ENCODE data around the gene CPNE2.
"Not testable (repeated sequence)": the region's sequence is repeated elsewhere in the genome, so short reads cannot be mapped to it uniquely, and the experiment has no call there.

Gene CPNE2

GRCh38 chr16:57098188-57098841, 5.9 kb downstream of the CPNE2 start:
- DNase-seq (ENCODE audit: low read depth), result no peak
- no peak overlapping the region for H3K4me3 ChIP-seq (ENCODE audit: low read depth, low read length)
- TF ChIP-seq CTCF (conservative IDR thresholded peaks at IDR 0.05; ENCODE audit: low read depth, low read length), result no peak

GRCh38 chr16:57099965-57100364, 7.6 kb downstream of the CPNE2 start:
- not testable (repeated sequence) for DNase-seq (ENCODE audit: low read depth); H3K4me3 ChIP-seq (ENCODE audit: low read depth, low read length)

- DNase-seq (ENCODE audit: low read depth), result no peak
- TF ChIP-seq CTCF (conservative IDR thresholded peaks at IDR 0.05; ENCODE audit: low read depth, low read length), result no peak
- no peak overlapping the region for H3K4me3 ChIP-seq (ENCODE audit: low read depth, low read length)
Observed at GRCh38 chr16:57100445-57100844, 8.1 kb downstream of the CPNE2 start.

- TF ChIP-seq CTCF (conservative IDR thresholded peaks at IDR 0.05; ENCODE audit: low read depth, low read length), result no peak
- no peak for DNase-seq (ENCODE audit: low read depth)
- H3K4me3 ChIP-seq (ENCODE audit: low read depth, low read length), result no peak overlapping the region
Observed at GRCh38 chr16:57102888-57103851, 10.8 kb downstream of the CPNE2 start.

GRCh38 chr16:57104706-57105105, 12.3 kb downstream of the CPNE2 start:
- no peak for DNase-seq (ENCODE audit: low read depth)
- TF ChIP-seq CTCF (conservative IDR thresholded peaks at IDR 0.05; ENCODE audit: low read depth, low read length), result no peak
- H3K4me3 ChIP-seq (ENCODE audit: low read depth, low read length), result no peak overlapping the region

- no peak overlapping the region for H3K4me3 ChIP-seq (ENCODE audit: low read depth, low read length)
- DNase-seq (ENCODE audit: low read depth), result no peak
- no peak for TF ChIP-seq CTCF (conservative IDR thresholded peaks at IDR 0.05; ENCODE audit: low read depth, low read length)
Observed at GRCh38 chr16:57105184-57105583, 12.8 kb downstream of the CPNE2 start.

GRCh38 chr16:57106767-57107166, 14.4 kb downstream of the CPNE2 start:
- no peak for DNase-seq (ENCODE audit: low read depth)
- TF ChIP-seq CTCF (conservative IDR thresholded peaks at IDR 0.05; ENCODE audit: low read depth, low read length), result no peak
- no peak overlapping the region for H3K4me3 ChIP-seq (ENCODE audit: low read depth, low read length)
